IMR-90 (cell line): ENCODE measurements around the gene KLF13. TPM values are rescaled to one million over a fixed set of nuclear protein-coding genes. Genes with fewer than 3 reads are reported as not detected.

Source experiments
- ATAC-seq: fragments of 200-7000 bp; cut with Tn5 transposase; 2 replicates; pipeline ENCODE4 v1.9.1; 2020; ENCODE audit warnings: low read depth, mild to moderate bottlenecking, moderate library complexity
- BruUV-seq: library from RNA; stranded (reverse); fragments of 400-500 nt; replicated peaks from 2 replicates; lab custom pipeline; 2021; lab: Mats Ljungman, UMichigan
- CTCF ChIA-PET: fragments of 300-600 bp; formaldehyde crosslinking; extraction: SDS; loops from one replicate; lab custom pipeline; 2021; ENCODE audit warnings: antibody characterized with exemption; lab: Yijun Ruan, JAX
- POLR2A ChIA-PET: fragments of 300-600 bp; sonication (Branson Sonifier 250); formaldehyde crosslinking; loops from one replicate; lab custom pipeline; 2022; ENCODE audit warnings: antibody characterized with exemption; ENCODE audit not compliant: unreplicated experiment; lab: Charles Lee
- DNase-seq: peaks from one replicate; pipeline ENCODE4 v3.0.0; 2013
- H2AFZ ChIP-seq: replicated peaks from 2 replicates; pipeline ENCODE3; 2013; ENCODE audit warnings: low read length, mild to moderate bottlenecking; ENCODE audit not compliant: poor library complexity
- H2AK5ac ChIP-seq: 2 replicates; pipeline ENCODE4 v1.6.1; 2013; ENCODE audit warnings: low read depth, low read length, inconsistent platforms
- H2AK9ac ChIP-seq: replicated peaks from 2 replicates; pipeline ENCODE3; 2013; ENCODE audit warnings: mild to moderate bottlenecking, low read depth, low read length, moderate library complexity; ENCODE audit not compliant: poor library complexity
- H2BK120ac ChIP-seq: 2 replicates; pipeline ENCODE4 v1.6.1; 2013; ENCODE audit warnings: low read depth, low read length, inconsistent platforms
- H2BK15ac ChIP-seq: 3 replicates; pipeline ENCODE4 v1.6.1; 2013; ENCODE audit warnings: low read depth, low read length, inconsistent platforms
- H2BK20ac ChIP-seq: 2 replicates; pipeline ENCODE4 v1.6.1; 2013; ENCODE audit warnings: low read depth, mild to moderate bottlenecking, inconsistent platforms, low read length, moderate library complexity
- H2BK5ac ChIP-seq: 2 replicates; pipeline ENCODE4 v1.6.1; 2013; ENCODE audit warnings: mild to moderate bottlenecking, low read depth, low read length, inconsistent platforms; ENCODE audit not compliant: poor library complexity, severe bottlenecking
- H3K14ac ChIP-seq: replicated peaks from 2 replicates; pipeline ENCODE4 v1.6.1; 2013; ENCODE audit warnings: low read depth, low read length, inconsistent platforms
- H3K18ac ChIP-seq: 2 replicates; pipeline ENCODE4 v1.6.1; 2013; ENCODE audit warnings: low read depth, low read length, control low read depth
- H3K23ac ChIP-seq: 2 replicates; pipeline ENCODE4 v1.6.1; 2013; ENCODE audit warnings: low read depth, low read length, inconsistent platforms
- H3K27ac ChIP-seq: 2 replicates; pipeline ENCODE4 v1.5.1; 2013; ENCODE audit warnings: mild to moderate bottlenecking, control low read depth, low read length; ENCODE audit not compliant: insufficient read depth
- H3K27me3 ChIP-seq: 2 replicates; pipeline ENCODE4 v1.6.1; 2013; ENCODE audit warnings: low read length; ENCODE audit not compliant: control insufficient read depth, insufficient read depth
- H3K36me3 ChIP-seq: 2 replicates; pipeline ENCODE4 v1.6.1; 2013; ENCODE audit warnings: low read length, mixed read lengths; ENCODE audit not compliant: control insufficient read depth, insufficient read depth
- H3K4ac ChIP-seq: 2 replicates; pipeline ENCODE4 v1.6.1; 2013; ENCODE audit warnings: low read depth, low read length, inconsistent platforms
- H3K4me1 ChIP-seq: 2 replicates; pipeline ENCODE4 v1.6.1; 2013; ENCODE audit warnings: low read length, mixed read lengths; ENCODE audit not compliant: control insufficient read depth, insufficient read depth
- H3K4me2 ChIP-seq: 2 replicates; pipeline ENCODE4 v1.6.1; 2013; ENCODE audit warnings: low read depth, mild to moderate bottlenecking, control low read depth, low read length, moderate library complexity
- H3K4me3 ChIP-seq: 2 replicates; pipeline ENCODE4 v1.5.1; 2013; ENCODE audit warnings: low read depth, mild to moderate bottlenecking, control low read depth, low read length, moderate library complexity; ENCODE audit not compliant: insufficient read depth
- H3K56ac ChIP-seq: 2 replicates; pipeline ENCODE4 v1.6.1; 2013; ENCODE audit warnings: low read length, inconsistent platforms; ENCODE audit not compliant: insufficient read depth; ENCODE audit errors: extremely low read depth
- H3K79me1 ChIP-seq, 2 experiments: 2 replicates each; pipeline ENCODE4 v1.6.1; 2013; ENCODE audit warnings: low read length in 2 of 2, inconsistent platforms in 1 of 2, low read depth in 1 of 2
- H3K9ac ChIP-seq: 2 replicates; pipeline ENCODE4 v1.6.1; 2013; ENCODE audit warnings: low read depth, low read length, control low read depth
- H3K9me1 ChIP-seq: 2 replicates; pipeline ENCODE4 v1.6.1; 2013; ENCODE audit warnings: low read length, inconsistent platforms; ENCODE audit not compliant: insufficient read depth
- H3K9me3 ChIP-seq: 2 replicates; pipeline ENCODE4 v1.6.1; 2013; ENCODE audit warnings: low read length; ENCODE audit not compliant: control insufficient read depth, insufficient read depth
- H4K20me1 ChIP-seq: 2 replicates; pipeline ENCODE4 v1.6.1; 2013; ENCODE audit warnings: low read length, inconsistent platforms; ENCODE audit not compliant: insufficient read depth
- H4K5ac ChIP-seq: 2 replicates; pipeline ENCODE4 v1.6.1; 2013; ENCODE audit warnings: mild to moderate bottlenecking, low read depth, low read length, control low read depth
- H4K8ac ChIP-seq, 2 experiments: 2 replicates each; pipeline ENCODE4 v1.6.1; 2013; ENCODE audit warnings: low read depth in 2 of 2, low read length in 2 of 2, control low read depth in 1 of 2, inconsistent platforms in 1 of 2
- H4K91ac ChIP-seq: 2 replicates; pipeline ENCODE4 v1.6.1; 2013; ENCODE audit warnings: low read depth, low read length, inconsistent platforms; ENCODE audit not compliant: insufficient read depth
- BHLHE40 ChIP-seq: fragments of 150-350 bp; IDR thresholded peaks from 2 replicates; pipeline ENCODE4 v1.6.1; 2016; ENCODE audit warnings: mild to moderate bottlenecking, low read depth, low read length
- MXI1 ChIP-seq: IDR thresholded peaks from 2 replicates; pipeline ENCODE4 v1.6.1; 2012; ENCODE audit warnings: low read depth, mild to moderate bottlenecking, low read length, moderate library complexity, borderline replicate concordance
- WGBS, 2 experiments: methylation state at CpG; one replicate each; pipeline versions ENCODE4 v1.1.5 to v1.1.7; 2013; ENCODE audit warnings: missing lambda C conversion rate in 2 of 2; ENCODE audit not compliant: insufficient read length in 1 of 2; ENCODE audit errors: extremely low coverage in 2 of 2; 5-methylcytosine and 5-hydroxymethylcytosine counted together
- dilution Hi-C: fragments of 300-500 bp; cut with HindIII; formaldehyde crosslinking; loops from one replicate; pipeline ENCODE4 v1.14.3; 2018; ENCODE audit warnings: low sequenced_read_pairs; ENCODE audit not compliant: unreplicated experiment
- in situ Hi-C: fragments of 300-500 bp; cut with MboI; formaldehyde crosslinking; loops from 3 replicates; pipeline ENCODE4 v1.14.3; 2019; ENCODE audit warnings: low sequenced_read_pairs, inconsistent platforms, mixed read lengths
- intact Hi-C: fragments of 100-400 bp; cut with micrococcal nuclease; formaldehyde crosslinking; loops from 2 replicates; pipeline ENCODE4 v1.10.0; 2022
- polyA plus RNA-seq, 3 experiments: library from polyadenylated mRNA; depleted of rRNA; stranded (reverse); fragments of >200 nt; gene quantifications; 2 replicates each; pipeline ENCODE4 v1.2.3, GENCODE V29; 2012; ENCODE audit warnings: low replicate concordance in 1 of 3
- total RNA-seq: library from RNA; depleted of rRNA; stranded (reverse); fragments of >200 nt; gene quantifications from 2 replicates; pipeline ENCODE4 v1.2.3, GENCODE V29; 2012

The KLF13 gene
- total and polyA plus RNA-seq, 2 of the 4 experiments (the other 2 are of a cell fraction): 9.5 to 10.6 TPM

GRCh38 chr15:31328428-31328968, 1.9 kb downstream of the KLF13 start:
- Histone ChIP-seq H3K56ac (no peak overlapping the region; the same call in 1 of the 2 replicates), H2AK9ac (peak overlapping the region; percentile 95), H4K5ac (no peak overlapping the region), H3K27me3 (no peaks in the 10 kb centered on the region), H3K27ac (no peak overlapping the region; the same call in 1 of the 2 replicates), H3K36me3 (no peaks in the 10 kb centered on the region), H3K4me2 (peak overlapping the region; percentile 86), H3K4me1 (peaks cover 7% of the 10 kb centered on the region), H2BK120ac (peak overlapping the region; percentile 38; the same call in 1 of the 2 replicates), H3K18ac (no peak overlapping the region), H2BK20ac (no peak overlapping the region), H3K23ac (0 out of 2 replicates have a peak overlapping the region, but pooled peaks have one; percentile 75), H4K20me1 (peaks cover 49% of the 10 kb centered on the region), H2BK5ac (no peak overlapping the region), H3K4me3 (peak overlapping the region; percentile 86), H2AK5ac (no peak overlapping the region), H3K9ac (peak overlapping the region; percentile 46), H3K9me3 (no peaks in the 10 kb centered on the region), H3K14ac (no peak overlapping the region; the same call in 1 of the 2 replicates), H2AFZ (peak overlapping the region; percentile 89), H3K79me1 (peaks cover 27 to 62% of the 10 kb centered on the region in 2 experiments), H3K9me1 (peaks cover 13% of the 10 kb centered on the region), H3K4ac (peak overlapping the region; percentile 55), H4K8ac (peak overlapping the region in 1 of 2 experiments; percentile 70; a peak in 1 of 4 replicates), H2BK15ac (no peak overlapping the region), H4K91ac (no peak overlapping the region)
- ATAC-seq (no peak), DNase-seq (peak; percentile 49)
- intact Hi-C loops (loop anchor here (5.0 to 10.0 kb wide), 4 partner anchors 111 to 426 kb away; partner anchors contain the start of genes FAN1 and MTMR10), dilution Hi-C loops (no loop called here), in situ Hi-C loops (loop anchor here (10.0 kb wide), 1 partner anchor 156 kb away; no protein-coding TSS in a partner anchor)
- no TSS peak for BruUV-seq
- WGBS, 2 experiments: 0% methylated on average over 16 of the region's 35 CpGs; no CpG with 5 or more reads in 1 of the 2 experiments
- 0 out of 2 replicates have a peak, but pooled peaks have one; percentile 9 for TF ChIP-seq BHLHE40
- no peak; the same call in 1 of the 2 replicates for TF ChIP-seq MXI1
- ChIA-PET POLR2A (no interaction called here), CTCF (interaction anchor here (1.1 kb wide), 2 partner anchors 106 to 1353 kb away, joined by 3 read pairs; no protein-coding TSS in a partner anchor)
